A549 (cell line): Measurements from ENCODE around the gene AFG3L2. TPM values are rescaled to one million over a fixed set of nuclear protein-coding genes. Genes with fewer than 3 reads are reported as not detected.
"Not testable (repeated sequence)": the region's sequence is repeated elsewhere in the genome, so short reads cannot be mapped to it uniquely, and the experiment has no call there.

Source experiments
- ATAC-seq, 2 experiments: fragments of 200-7000 bp in 1 of 2; fragments of >200 bp in 1 of 2; cut with Nextera tagmentation in 1 of 2; cut with Tn5 transposase in 1 of 2; 3 replicates each; pipeline versions ENCODE4 v1.8.0 to v1.9.1; 2018 to 2020; ENCODE audit warnings: mild to moderate bottlenecking in 1 of 2, moderate library complexity in 1 of 2
- CTCF ChIA-PET: fragments of 300-600 bp; sonication (Branson Sonifier 250); formaldehyde crosslinking; extraction: SDS; loops from one replicate; lab custom pipeline; 2021; ENCODE audit warnings: antibody characterized with exemption, inconsistent platforms; lab: Yijun Ruan, JAX
- POLR2A ChIA-PET: fragments of 350-600 bp; formaldehyde crosslinking; extraction: SDS; loops from one replicate; lab custom pipeline; 2021; ENCODE audit warnings: antibody characterized with exemption, inconsistent platforms; lab: Yijun Ruan, JAX
- DNase-seq, 2 experiments: peaks; one replicate each; pipeline versions ENCODE4 v3.0.0 to v3.0.0-alpha.2; 2011 to 2016; ENCODE audit warnings: low read depth in 1 of 2, low spot score in 1 of 2
- FAIRE-seq: peaks from 2 replicates; lab custom pipeline; 2011; peaks lifted over from hg19 to GRCh38; lab: Jason Lieb, UNC
- H3K27ac ChIP-seq, 2 experiments: fragments of >200 bp; sonication (Bioruptor Twin); formaldehyde crosslinking; 3 replicates each; pipeline ENCODE4 v1.5.1; 2016 to 2017
- H3K4me1 ChIP-seq: fragments of >200 bp; sonication (Bioruptor Twin); formaldehyde crosslinking; 3 replicates; pipeline ENCODE4 v1.6.1; 2016
- H3K4me2 ChIP-seq: fragments of >200 bp; sonication (Bioruptor Twin); formaldehyde crosslinking; 3 replicates; pipeline ENCODE4 v1.6.1; 2016
- H3K4me3 ChIP-seq: fragments of >200 bp; sonication (Bioruptor Twin); formaldehyde crosslinking; 3 replicates; pipeline ENCODE4 v1.5.1; 2016
- H3K9me3 ChIP-seq: fragments of >200 bp; sonication (Bioruptor Twin); formaldehyde crosslinking; 3 replicates; pipeline ENCODE4 v1.6.1; 2016
- BHLHE40 ChIP-seq: IDR thresholded peaks from 2 replicates; pipeline ENCODE4 v1.6.1; 2012; ENCODE audit warnings: low read depth, low read length, inconsistent platforms
- CBX2 ChIP-seq: fragments of 200-600 bp; sonication (generic); IDR thresholded peaks from 2 replicates; pipeline ENCODE4 v1.6.1; 2016; ENCODE audit warnings: low read depth, mild to moderate bottlenecking, borderline replicate concordance
- CEBPB ChIP-seq, 2 experiments: fragments of >200 bp in 1 of 2; sonication (Bioruptor Twin) in 1 of 2; formaldehyde crosslinking in 1 of 2; IDR thresholded peaks; 2 replicates each; pipeline ENCODE4 v1.6.1; 2012 to 2016
- EHF ChIP-seq: fragments of 250-450 bp; sonication (Bioruptor Pico); IDR thresholded peaks from 2 replicates; pipeline ENCODE4 v1.5.0; 2020; ENCODE audit warnings: mild to moderate bottlenecking
- EP300 ChIP-seq, 2 experiments: fragments of >200 bp; sonication (Bioruptor Twin); formaldehyde crosslinking; IDR thresholded peaks; 2 replicates in 1 of 2; 3 replicates in 1 of 2; pipeline ENCODE4 v1.6.1; 2016 to 2017
- FOSB ChIP-seq: fragments of 250-450 bp; sonication (Bioruptor Pico); IDR thresholded peaks from 2 replicates; pipeline ENCODE4 v1.5.0; 2020; ENCODE audit warnings: mild to moderate bottlenecking, moderate library complexity
- FOXS1 ChIP-seq: fragments of 250-450 bp; sonication (Bioruptor Pico); IDR thresholded peaks from 2 replicates; pipeline ENCODE4 v1.5.0; 2020; ENCODE audit warnings: mild to moderate bottlenecking, moderate library complexity
- KDM5A ChIP-seq: fragments of 200-600 bp; sonication (generic); IDR thresholded peaks from 2 replicates; pipeline ENCODE4 v1.6.1; 2016; ENCODE audit warnings: antibody characterized with exemption, mild to moderate bottlenecking
- MAFK ChIP-seq: fragments of 450-650 bp; IDR thresholded peaks from 2 replicates; pipeline ENCODE4 v1.6.1; 2014; ENCODE audit not compliant: partially characterized antibody
- MYC ChIP-seq: IDR thresholded peaks from 2 replicates; pipeline ENCODE4 v1.6.1; 2012; ENCODE audit warnings: mild to moderate bottlenecking, inconsistent platforms, low read length, improper control_type of control experiment, borderline replicate concordance
- NFE2L2 ChIP-seq: fragments of 150-350 bp; conservative IDR thresholded peaks from 2 replicates; pipeline ENCODE4 v1.6.1; 2014; ENCODE audit warnings: low read length
- NR3C1 ChIP-seq: fragments of >200 bp; sonication (Bioruptor Twin); formaldehyde crosslinking; IDR thresholded peaks from 3 replicates; pipeline ENCODE4 v1.6.1; 2017
- POLR2AphosphoS2 ChIP-seq: conservative IDR thresholded peaks from 2 replicates; pipeline ENCODE4 v1.6.1; 2012; ENCODE audit warnings: low read length, improper control_type of control experiment, inconsistent platforms
- RCOR1 ChIP-seq: fragments of 150-350 bp; IDR thresholded peaks from 2 replicates; pipeline ENCODE4 v1.6.1; 2014; ENCODE audit warnings: antibody characterized with exemption, low read length, low read depth
- RNF2 ChIP-seq: fragments of 200-600 bp; sonication (generic); IDR thresholded peaks from 2 replicates; pipeline ENCODE4 v1.6.1; 2016; ENCODE audit warnings: low read depth, mild to moderate bottlenecking, antibody characterized with exemption, moderate library complexity, borderline replicate concordance
- TFCP2L1 ChIP-seq: fragments of 250-450 bp; sonication (Bioruptor Pico); IDR thresholded peaks from 2 replicates; pipeline ENCODE4 v1.5.0; 2021; ENCODE audit warnings: mild to moderate bottlenecking
- ZSCAN20 ChIP-seq: fragments of 250-450 bp; sonication (Bioruptor Pico); IDR thresholded peaks from 2 replicates; pipeline ENCODE4 v1.8.0; 2022; ENCODE audit warnings: mild to moderate bottlenecking, moderate library complexity
- WGBS: methylation state at CpG from one replicate; pipeline ENCODE4 v1.1.6; 2017; ENCODE audit errors: missing lambda C conversion rate; 5-methylcytosine and 5-hydroxymethylcytosine counted together
- polyA plus RNA-seq, 4 experiments: library from polyadenylated mRNA; depleted of rRNA in 3 of 4; stranded (reverse); fragments of >200 nt; fragmentation: RNase III in 1 of 4; extraction: RNeasy Plus Mini Kit Qiagen cat#74134 plus additional on column Dnase treatment in 1 of 4; gene quantifications; 2 replicates in 3 of 4; 3 replicates in 1 of 4; pipeline ENCODE4 v1.2.3, GENCODE V29; 2011 to 2017
- TF ChIP-seq, protein P1 (sequence below): fragments of 200-600 bp; sonication (generic); IDR thresholded peaks from 2 replicates; pipeline ENCODE4 v1.6.1; 2016; ENCODE audit warnings: antibody characterized with exemption, mild to moderate bottlenecking, moderate library complexity
- TF ChIP-seq, protein P2 (sequence below): IDR thresholded peaks from 2 replicates; pipeline ENCODE4 v1.6.1; 2012

Gene AFG3L2
- polyA plus RNA-seq, 2 of the 4 experiments (the other 2 are of a cell fraction) = 33.7 to 56.4 TPM

DNA sequence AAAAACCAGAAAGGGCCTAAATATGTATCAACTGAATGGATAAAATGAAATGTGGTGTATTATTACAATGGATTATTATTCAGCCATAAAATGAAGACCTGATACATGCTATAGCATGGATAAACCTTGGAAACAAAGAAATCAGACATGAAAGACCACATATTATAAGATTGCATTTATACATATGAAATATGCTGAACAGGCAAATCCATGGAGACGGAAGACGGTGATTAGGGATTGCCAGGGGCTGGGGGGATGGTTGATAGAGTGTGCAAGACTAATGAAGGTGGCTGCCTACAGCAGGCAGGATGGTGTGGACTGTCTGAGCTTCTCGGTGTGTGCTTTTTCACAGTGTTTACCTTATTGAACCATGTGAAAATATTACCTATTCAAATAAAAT, 11.4 kb upstream of the AFG3L2 start:
- no peaks in the 10 kb centered on the region for H3K9me3 ChIP-seq
- ATAC-seq (no peak), FAIRE-seq (no peak), DNase-seq (no peak)
- H3K4me3 ChIP-seq = no peak overlapping the region
- WGBS = 79% methylated on average over 3 of the region's 3 CpGs
- CTCF ChIA-PET = no interaction called here
- TF ChIP-seq MAFK = peak; percentile 83
- no peak for TF ChIP-seq BHLHE40
- TF ChIP-seq, protein P1, sequence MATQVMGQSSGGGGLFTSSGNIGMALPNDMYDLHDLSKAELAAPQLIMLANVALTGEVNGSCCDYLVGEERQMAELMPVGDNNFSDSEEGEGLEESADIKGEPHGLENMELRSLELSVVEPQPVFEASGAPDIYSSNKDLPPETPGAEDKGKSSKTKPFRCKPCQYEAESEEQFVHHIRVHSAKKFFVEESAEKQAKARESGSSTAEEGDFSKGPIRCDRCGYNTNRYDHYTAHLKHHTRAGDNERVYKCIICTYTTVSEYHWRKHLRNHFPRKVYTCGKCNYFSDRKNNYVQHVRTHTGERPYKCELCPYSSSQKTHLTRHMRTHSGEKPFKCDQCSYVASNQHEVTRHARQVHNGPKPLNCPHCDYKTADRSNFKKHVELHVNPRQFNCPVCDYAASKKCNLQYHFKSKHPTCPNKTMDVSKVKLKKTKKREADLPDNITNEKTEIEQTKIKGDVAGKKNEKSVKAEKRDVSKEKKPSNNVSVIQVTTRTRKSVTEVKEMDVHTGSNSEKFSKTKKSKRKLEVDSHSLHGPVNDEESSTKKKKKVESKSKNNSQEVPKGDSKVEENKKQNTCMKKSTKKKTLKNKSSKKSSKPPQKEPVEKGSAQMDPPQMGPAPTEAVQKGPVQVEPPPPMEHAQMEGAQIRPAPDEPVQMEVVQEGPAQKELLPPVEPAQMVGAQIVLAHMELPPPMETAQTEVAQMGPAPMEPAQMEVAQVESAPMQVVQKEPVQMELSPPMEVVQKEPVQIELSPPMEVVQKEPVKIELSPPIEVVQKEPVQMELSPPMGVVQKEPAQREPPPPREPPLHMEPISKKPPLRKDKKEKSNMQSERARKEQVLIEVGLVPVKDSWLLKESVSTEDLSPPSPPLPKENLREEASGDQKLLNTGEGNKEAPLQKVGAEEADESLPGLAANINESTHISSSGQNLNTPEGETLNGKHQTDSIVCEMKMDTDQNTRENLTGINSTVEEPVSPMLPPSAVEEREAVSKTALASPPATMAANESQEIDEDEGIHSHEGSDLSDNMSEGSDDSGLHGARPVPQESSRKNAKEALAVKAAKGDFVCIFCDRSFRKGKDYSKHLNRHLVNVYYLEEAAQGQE = no peak
- TF ChIP-seq FOXS1 (CRISPR knock-in tag) = no peak
- no peak for TF ChIP-seq CBX2
- TF ChIP-seq RCOR1 = no peak
- no peak for TF ChIP-seq POLR2AphosphoS2
- peaks cover 3% of the 10 kb centered on the region; the same call in 2 of the 3 replicates for H3K4me1 ChIP-seq
- no peak overlapping the region for H3K27ac ChIP-seq
- POLR2A ChIA-PET = no interaction called here
- H3K4me2 ChIP-seq = no peak overlapping the region

DNA sequence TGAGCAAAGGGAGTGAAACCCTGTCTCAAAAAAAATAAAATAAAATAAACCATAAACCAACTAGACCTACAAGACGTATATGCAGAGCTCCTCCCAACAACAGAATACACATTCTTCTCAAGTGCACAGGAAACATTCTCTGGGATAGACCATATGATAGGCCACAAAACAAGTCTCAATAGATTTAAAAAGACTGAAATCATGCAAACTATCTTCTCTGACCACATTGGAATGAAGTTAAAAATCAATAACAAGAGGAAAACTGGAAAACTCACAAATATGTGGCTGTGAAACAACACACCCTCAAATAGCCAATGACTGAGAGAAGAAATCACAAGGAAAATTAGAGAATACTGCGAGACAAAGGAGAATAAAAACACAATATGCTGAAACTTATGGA, 7.2 kb upstream of the AFG3L2 start:
- ATAC-seq (no peak), FAIRE-seq (no peak), DNase-seq (no peak)
- Histone ChIP-seq H3K4me3 (no peak overlapping the region), H3K4me1 (no peaks in the 10 kb centered on the region), H3K27ac (no peak overlapping the region), H3K4me2 (no peak overlapping the region), H3K9me3 (no peaks in the 10 kb centered on the region)
- WGBS = 78% methylated on average over 2 of the region's 2 CpGs
- TF ChIP-seq TFCP2L1 (CRISPR knock-in tag) = no peak
- TF ChIP-seq EHF (CRISPR knock-in tag) = no peak
- no peak for TF ChIP-seq KDM5A
- no peak for TF ChIP-seq RNF2
- TF ChIP-seq ZSCAN20 = no peak
- TF ChIP-seq MYC = no peak
- no peak for TF ChIP-seq FOSB (CRISPR knock-in tag)
- no peak for TF ChIP-seq CEBPB (IDR thresholded peaks at IDR 0.05)
- TF ChIP-seq NFE2L2 = no peak
- TF ChIP-seq POLR2AphosphoS2 = no peak
- no peak for TF ChIP-seq EP300 (IDR thresholded peaks at IDR 0.05)
- TF ChIP-seq, protein P2, sequence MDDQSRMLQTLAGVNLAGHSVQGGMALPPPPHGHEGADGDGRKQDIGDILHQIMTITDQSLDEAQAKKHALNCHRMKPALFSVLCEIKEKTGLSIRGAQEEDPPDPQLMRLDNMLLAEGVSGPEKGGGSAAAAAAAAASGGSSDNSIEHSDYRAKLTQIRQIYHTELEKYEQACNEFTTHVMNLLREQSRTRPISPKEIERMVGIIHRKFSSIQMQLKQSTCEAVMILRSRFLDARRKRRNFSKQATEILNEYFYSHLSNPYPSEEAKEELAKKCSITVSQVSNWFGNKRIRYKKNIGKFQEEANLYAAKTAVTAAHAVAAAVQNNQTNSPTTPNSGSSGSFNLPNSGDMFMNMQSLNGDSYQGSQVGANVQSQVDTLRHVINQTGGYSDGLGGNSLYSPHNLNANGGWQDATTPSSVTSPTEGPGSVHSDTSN = no peak
- no peak for TF ChIP-seq NR3C1
- CTCF ChIA-PET = interaction anchor here (1.4 to 2.1 kb wide), 5 partner anchors 9 to 276 kb away, joined by 3 to 7 read pairs (median 4); no protein-coding TSS in a partner anchor
- POLR2A ChIA-PET = no interaction called here

DNA sequence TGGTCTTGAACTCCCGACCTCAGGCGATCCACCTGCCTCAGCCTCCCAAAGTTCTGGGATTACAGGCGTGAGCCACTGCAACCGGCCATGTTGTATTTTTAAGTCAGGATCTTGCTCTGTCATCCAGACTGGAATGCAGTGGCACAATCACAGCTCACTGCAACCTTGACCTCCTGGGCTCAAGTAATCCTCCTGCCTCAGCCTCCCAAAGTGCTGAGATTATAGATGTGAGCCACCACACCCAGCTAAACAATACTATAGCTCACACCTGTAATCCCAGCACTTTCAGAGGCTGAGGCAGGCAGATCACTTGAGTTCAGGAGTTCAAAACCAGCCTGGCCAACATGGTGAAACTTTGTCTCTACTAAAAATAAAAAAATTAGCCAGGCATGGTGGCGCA, 6.7 kb upstream of the AFG3L2 start:
- CTCF ChIA-PET = interaction anchor here (1.4 to 2.1 kb wide), 3 partner anchors 13 to 277 kb away, joined by 3 to 7 read pairs (median 3); no protein-coding TSS in a partner anchor
- FAIRE-seq, H3K27ac ChIP-seq, ATAC-seq, H3K4me1 ChIP-seq, H3K4me3 ChIP-seq, H3K9me3 ChIP-seq, DNase-seq, POLR2A ChIA-PET, H3K4me2 ChIP-seq: not testable (repeated sequence)
- 69% methylated on average over 5 of the region's 5 CpGs for WGBS

DNA sequence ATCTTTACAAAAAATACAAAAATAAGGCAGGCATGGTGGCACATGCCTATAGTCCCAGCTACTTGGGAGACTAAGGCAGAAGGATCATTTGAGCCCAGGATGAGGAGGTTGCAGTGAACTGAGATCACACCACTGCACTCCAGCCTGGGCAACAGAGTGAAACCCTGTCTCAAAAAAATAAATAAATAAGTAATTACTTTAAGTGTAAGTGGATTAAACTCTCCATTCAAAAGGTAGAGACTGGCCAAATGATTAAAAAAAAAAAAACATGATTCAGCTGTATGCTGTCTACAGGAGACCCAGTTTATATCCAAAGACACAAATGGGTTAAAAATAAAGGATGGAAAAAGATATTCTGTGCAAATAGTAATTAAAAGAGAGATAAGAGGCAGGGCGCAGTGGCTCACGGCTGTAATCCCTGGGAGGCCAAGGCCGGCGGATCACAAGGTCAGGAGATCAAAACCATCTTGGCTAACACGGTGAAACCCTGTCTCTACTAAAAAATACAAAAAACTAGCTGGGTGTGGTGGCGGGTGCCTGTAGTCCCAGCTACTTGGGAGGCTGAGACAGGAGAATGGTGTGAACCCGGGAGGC, 5.3 kb upstream of the AFG3L2 start:
- CTCF ChIA-PET = interaction anchor here (2.3 kb wide), 1 partner anchor 9 kb away, joined by 9 read pairs; no protein-coding TSS in a partner anchor
- H3K4me1 ChIP-seq, POLR2A ChIA-PET, H3K4me3 ChIP-seq, H3K27ac ChIP-seq, DNase-seq, FAIRE-seq, H3K9me3 ChIP-seq, ATAC-seq, H3K4me2 ChIP-seq: not testable (repeated sequence)
- WGBS = 87% methylated on average over 7 of the region's 7 CpGs

DNA sequence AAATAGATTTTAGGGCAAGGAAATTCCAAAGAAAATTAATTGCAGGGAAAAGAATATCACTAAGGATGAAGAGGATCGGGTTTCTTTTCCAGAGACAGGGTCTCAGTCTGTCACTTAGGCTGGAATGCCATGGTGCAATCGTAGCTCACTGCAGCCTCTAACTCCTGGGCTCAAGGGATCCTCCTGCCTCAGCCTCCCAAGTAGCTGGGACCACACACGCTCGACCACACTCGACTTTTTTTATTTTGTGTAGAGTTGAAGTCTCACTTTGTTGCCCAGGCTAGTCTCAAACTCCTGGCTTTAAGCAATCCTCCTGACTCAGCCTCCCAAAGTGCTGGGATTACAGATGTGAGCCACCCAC, 1.2 kb upstream of the AFG3L2 start:
- Histone ChIP-seq H3K4me3 (peak overlapping the region; percentile 62), H3K4me2 (peak overlapping the region; percentile 82), H3K27ac (peak overlapping the region; percentile 92)
- ATAC-seq, H3K4me1 ChIP-seq, H3K9me3 ChIP-seq, FAIRE-seq, DNase-seq: not testable (repeated sequence)
- WGBS = 72% methylated on average over 5 of the region's 5 CpGs
- ChIA-PET CTCF (interaction anchor here (1.9 kb wide), 1 partner anchor 13 kb away, joined by 6 read pairs; no protein-coding TSS in a partner anchor), POLR2A (interaction anchor here (1.2 to 1.8 kb wide), 4 partner anchors 16 to 570 kb away, joined by 4 to 8 read pairs (median 4); partner anchors contain the start of genes PRELID3A and SEH1L)
